Measurements from ENCODE around the gene MARCHF4. TPM values are rescaled to one million over a fixed set of nuclear protein-coding genes. Genes with fewer than 3 reads are reported as not detected.

Gene MARCHF4
- total and polyA plus RNA-seq, 2 of the 8 experiments (the other 6 are each of a cell fraction or from before 2014, with no cell fraction given): 1.9 to 2.9 TPM

DNA sequence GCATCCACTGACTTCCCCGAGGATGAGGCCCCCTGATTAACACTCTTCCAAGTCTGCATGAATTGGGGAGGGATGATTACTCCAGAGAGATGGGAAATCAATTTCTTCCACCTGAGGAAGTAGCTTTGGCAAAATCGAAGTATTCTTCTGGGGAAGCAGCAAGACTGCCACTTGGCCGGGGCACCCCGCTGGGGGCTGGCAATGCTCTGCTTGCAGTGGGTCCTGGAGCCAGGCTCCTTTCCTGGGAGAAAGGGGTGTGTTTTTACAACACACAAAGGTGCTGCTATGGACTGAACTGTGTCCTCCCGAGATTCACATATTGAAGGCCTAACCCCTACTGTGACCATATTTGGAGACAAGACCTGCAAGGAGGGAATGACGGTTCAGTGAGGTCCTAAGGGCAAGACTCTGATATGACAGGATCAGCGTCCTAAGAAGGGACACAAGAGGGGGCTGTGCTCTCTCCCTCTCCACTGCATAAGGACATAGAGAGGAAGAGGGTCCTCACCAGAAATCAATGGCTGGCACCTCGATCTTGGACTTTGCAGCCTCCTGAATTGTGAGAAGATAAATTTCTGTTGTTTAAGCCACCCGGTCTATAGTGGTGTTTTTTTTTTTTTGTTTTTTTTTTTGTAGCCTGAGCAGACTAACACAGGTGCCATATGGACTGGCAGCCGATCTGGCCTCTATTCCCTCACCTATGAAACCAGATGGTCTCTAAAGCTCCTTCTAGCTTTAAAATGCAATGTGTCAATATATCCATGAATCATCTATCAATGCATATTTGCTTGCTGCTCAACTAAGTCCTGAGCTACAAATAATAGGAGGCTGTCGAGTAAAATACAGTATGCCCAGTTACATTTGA lies 36.4 kb upstream of the MARCHF4 start (continued):
- TF ChIP-seq RBBP5 (IDR thresholded peaks at IDR 0.05; ENCODE audit: borderline replicate concordance, low read depth, low read length): no peak

Data from H1 (cell line).